Mucosa of stomach (tissue), 1 donor: ENCODE data around the gene GAS2L3.

ENCODE experiments used
- H3K27me3 ChIP-seq: one replicate; pipeline ENCODE4 v1.7.0; 2013; ENCODE audit warnings: mild to moderate bottlenecking, low read length; ENCODE audit not compliant: control insufficient read depth, insufficient read depth
- H3K36me3 ChIP-seq: one replicate; pipeline ENCODE4 v1.7.0; 2013; ENCODE audit warnings: low read length; ENCODE audit not compliant: control insufficient read depth, insufficient read depth
- H3K4me1 ChIP-seq: one replicate; pipeline ENCODE4 v1.7.0; 2013; ENCODE audit warnings: mild to moderate bottlenecking, low read length; ENCODE audit not compliant: control insufficient read depth, insufficient read depth
- H3K4me3 ChIP-seq: one replicate; pipeline ENCODE4 v1.7.0; 2013; ENCODE audit warnings: low read length
- H3K9ac ChIP-seq: one replicate; pipeline ENCODE4 v1.7.0; 2013; ENCODE audit warnings: mild to moderate bottlenecking, low read length, moderate library complexity
- H3K9me3 ChIP-seq: one replicate; pipeline ENCODE4 v1.7.0; 2013; ENCODE audit warnings: mild to moderate bottlenecking, low read length, moderate library complexity; ENCODE audit not compliant: control insufficient read depth
- donor health status: Pancreatic carcinoma.

GAS2L3 gene

DNA sequence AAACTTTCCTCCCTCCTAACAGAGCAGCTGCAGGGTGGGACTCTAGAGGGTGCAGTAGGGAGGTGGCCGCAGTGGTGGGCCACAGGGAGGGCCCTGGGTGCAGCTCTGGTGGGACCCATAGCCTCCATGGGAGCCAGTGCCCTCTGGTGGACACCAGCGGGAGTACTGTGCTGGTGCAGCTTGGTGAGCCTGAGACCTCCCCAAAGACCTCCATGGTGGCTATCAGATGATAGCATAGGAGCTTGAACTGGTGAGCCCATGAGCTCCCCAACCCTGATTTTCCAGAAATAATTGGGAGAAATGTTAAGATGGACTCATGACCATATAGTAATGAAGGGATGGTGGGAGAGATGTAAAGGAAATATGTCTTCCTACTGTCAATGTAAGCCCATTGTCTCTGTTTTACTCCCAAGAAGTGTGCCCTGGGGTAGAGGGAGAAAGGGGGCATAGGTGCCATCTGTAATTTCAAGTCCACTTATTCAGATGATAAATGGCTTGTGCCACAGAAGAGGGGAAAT is 98.7 kb downstream of the GAS2L3 start:
- no peak overlapping the region for H3K4me3 ChIP-seq
- no peaks in the 10 kb centered on the region for H3K36me3 ChIP-seq
- H3K9me3 ChIP-seq, result no peaks in the 10 kb centered on the region
- no peak overlapping the region for H3K9ac ChIP-seq
- no peaks in the 10 kb centered on the region for H3K27me3 ChIP-seq
- no peaks in the 10 kb centered on the region for H3K4me1 ChIP-seq

DNA sequence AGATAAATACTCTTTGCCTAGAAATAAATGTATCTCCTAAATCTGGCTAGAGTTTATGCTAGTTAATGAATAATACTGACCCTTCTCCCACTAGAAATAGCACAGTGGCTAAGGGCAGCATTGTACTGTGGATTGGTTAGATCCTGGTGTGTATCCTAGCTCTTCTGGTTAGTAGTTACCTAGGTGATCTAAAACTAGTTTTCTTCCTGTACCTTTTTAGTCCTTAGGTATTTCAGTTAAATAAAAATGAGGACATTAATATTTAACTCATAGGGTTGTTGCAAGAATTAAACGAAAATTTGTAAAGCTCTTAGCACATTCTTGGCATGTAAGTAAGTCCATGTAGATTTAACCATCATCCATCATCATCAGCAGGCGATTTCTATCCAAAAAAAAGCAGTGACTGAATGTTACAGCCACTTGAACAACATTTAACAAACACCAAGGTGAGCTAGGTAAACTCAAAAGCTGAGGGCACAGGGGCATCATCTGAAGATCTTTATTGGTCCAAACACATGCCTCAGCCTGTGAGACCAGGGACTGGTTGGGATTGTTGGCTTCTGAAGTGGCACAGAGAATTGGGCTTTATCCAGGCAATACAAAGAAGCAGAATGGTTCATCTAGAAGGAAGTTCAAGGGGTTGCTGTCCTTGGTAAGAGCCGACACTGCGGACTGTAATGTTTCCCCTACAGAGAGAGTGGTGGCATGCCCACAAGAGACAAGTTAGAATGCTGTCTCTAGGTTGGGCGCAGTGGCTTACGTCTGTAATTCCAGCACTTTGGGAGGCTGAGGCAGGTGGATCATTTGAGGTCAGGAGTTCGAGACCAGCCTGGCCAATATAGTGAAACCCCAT is 100.8 kb downstream of the GAS2L3 start:
- H3K4me3 ChIP-seq, result no peak overlapping the region
- no peaks in the 10 kb centered on the region for H3K9me3 ChIP-seq
- H3K36me3 ChIP-seq, result no peaks in the 10 kb centered on the region
- no peaks in the 10 kb centered on the region for H3K4me1 ChIP-seq
- no peak overlapping the region for H3K9ac ChIP-seq
- H3K27me3 ChIP-seq, result no peaks in the 10 kb centered on the region
